HG02763 (cell line): Measurements from ENCODE around the gene SYT15.
"Not testable (repeated sequence)": the region's sequence is repeated elsewhere in the genome, so short reads cannot be mapped to it uniquely, and the experiment has no call there.

ENCODE experiments used
- ATAC-seq: cut with Tn5 transposase; IDR thresholded peaks from one replicate; pipeline ENCODE4 v1.9.1; 2021; ENCODE audit warnings: mild to moderate bottlenecking, moderate library complexity; ENCODE audit not compliant: unreplicated experiment

SYT15 gene

DNA sequence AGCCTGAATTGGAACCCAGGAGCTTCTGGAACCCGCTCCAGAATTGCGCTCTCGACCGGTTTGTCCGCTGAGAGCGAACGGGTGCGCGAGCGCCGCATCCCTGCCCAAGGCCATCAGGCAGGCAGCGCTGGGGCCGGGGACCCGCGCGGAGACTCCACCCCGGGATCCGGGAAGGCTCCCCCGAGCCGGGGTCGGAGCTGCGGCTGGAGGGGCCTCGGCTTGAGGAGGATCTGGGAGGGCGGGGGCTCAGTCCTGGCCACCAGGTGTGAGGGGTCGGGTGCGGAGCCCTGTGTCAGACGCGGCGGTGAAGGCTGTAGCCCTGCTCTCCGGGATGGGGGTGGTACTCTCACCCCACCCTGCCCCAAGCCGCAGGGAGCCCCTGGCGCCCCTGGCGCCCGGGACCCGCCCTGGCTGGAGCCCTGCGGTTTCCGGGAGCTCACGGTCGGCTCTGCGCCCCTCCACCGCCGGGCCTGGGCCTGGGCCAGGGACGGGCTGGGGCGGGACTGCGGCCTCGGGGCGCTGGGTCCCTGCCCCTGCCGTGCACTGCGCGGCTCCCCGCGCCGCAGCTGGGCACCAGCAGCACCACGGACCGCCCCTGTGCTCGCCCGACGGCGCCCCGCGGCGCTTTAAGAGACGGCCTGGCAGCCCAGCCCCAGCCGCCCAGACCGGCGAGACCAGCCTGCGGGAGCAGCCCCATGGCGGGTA is at the start of gene SYT15:
Gene SYT15 (plus strand): TSS at position 655 of the 705 bp plus-strand sequence. CDS start 41 bp downstream, at position 696.
- not testable (repeated sequence) for ATAC-seq

GRCh38 chr10:46529742-46530141 is 49.2 kb upstream of the SYT15 start:
- ATAC-seq, result not testable (repeated sequence)

DNA sequence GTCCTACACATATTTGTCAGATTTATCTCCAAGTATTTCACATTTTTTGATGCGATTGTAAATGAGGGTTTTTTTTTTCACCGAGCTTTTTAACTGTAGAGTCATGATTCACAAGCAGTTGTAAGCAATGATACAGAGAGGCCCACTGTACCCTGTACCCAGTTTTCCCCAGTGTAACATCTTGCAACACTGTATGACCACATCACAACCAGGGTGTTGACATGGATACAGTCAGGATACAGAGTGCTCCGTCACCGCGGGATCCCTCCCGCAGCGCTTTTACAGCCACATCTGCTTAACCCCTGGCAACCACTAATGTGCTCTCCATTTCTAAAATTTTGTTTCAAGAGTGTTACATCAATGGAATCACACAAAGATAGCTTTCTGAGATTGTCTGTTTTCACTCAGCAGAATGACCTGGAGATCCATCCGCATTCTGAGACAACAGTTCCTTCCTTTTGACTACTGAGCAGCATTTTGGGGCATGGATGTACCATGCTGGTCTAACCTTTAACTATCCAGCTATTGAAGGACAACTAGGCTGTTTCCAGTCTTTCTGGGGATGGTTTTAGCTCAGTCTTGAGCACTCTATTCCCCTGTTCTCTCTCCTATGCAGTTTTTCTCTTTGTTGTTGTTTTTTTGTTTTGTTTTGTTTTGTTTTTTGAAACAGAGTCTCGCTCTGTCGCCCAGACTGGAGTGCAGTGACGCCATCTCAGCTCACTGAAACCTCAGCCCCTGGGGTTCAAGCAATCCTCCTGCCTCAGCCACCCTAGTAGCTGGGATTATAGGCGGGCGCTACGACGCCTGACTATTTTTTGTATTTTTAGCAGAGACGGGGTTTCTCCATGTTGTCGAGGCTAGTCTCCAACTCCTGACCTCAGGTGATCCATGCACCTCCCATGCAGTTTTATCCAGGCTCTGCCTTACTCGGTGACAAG is 48.4 kb upstream of the SYT15 start:
- ATAC-seq, result no peak

- not testable (repeated sequence) for ATAC-seq
These were observed 46.7 kb upstream of the SYT15 start for GRCh38 chr10:46532256-46532655.

DNA sequence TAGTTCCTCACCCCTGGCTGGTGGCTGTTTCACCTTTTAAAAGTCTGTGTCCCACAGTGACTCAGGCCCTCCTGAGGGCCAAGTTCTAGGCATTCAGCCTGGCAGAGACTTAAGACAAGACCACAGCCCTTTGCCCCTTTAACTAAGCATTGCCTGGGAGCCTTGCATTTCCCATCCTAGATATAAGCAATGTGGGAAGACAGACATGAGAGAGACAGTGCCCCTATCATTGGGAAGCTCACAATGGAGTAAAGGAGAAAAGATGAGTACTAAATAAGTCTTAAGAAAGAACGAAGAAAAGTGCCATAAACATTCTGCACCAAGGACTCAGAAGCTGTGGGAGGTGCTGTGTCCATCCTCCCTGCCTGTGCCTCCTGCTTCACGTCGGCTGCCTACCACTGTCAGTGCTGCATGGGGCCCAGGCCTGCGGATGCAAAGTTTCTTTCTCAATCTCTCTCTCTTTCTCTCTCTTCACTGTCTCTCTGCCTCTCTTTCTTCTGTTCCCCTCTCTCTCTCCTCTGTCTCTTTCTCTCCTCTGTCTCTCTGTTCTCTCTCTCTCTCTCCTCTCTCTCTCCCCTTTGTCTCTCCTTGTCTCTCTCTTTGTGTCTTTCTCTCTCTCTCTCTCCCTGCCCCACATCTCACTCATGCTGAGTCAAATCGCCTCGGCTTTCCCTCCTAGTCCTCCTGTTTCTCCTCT is 44.0 kb upstream of the SYT15 start:
- no peak for ATAC-seq

DNA sequence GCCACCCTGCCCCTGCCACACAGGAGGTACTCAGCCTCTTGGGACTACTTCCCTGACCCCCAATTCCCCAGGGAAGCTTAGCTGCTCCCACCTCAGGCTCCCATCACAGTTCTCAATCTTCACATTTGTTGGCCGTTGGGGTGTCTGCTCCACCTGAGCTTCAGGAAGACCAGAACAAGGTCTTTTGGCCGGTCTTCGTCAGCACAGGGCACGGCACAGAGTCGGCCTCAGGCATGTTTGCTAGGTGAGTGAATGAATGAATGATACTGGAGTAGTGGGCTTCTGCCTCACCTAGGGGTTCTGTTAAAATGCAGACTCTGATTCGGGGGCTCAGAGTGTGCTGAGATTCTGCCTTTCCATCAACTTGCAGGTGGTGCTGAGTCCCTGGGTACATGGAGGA is 42.8 kb upstream of the SYT15 start:
- ATAC-seq, result no peak

- no peak for ATAC-seq
These were observed 42.1 kb upstream of the SYT15 start for GRCh38 chr10:46536781-46537180.

DNA sequence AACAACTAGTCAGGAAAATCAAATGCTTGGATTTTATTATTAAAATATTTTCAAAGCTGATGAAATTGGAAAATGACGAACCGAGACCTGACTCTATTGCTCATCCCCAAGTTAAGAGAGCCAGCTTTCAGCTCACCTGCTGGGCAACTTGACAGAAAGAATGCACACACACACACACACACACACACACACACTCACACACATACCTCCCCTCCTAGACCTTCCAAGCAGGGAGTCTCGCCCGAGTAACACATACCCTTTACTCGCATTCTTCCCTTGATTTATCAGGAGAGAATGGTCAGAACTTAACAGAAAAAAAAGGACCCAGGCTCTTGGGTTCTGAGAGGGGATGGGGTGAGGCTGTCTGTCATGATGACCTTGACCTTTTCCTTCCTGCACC is 41.6 kb upstream of the SYT15 start:
- no peak for ATAC-seq

DNA sequence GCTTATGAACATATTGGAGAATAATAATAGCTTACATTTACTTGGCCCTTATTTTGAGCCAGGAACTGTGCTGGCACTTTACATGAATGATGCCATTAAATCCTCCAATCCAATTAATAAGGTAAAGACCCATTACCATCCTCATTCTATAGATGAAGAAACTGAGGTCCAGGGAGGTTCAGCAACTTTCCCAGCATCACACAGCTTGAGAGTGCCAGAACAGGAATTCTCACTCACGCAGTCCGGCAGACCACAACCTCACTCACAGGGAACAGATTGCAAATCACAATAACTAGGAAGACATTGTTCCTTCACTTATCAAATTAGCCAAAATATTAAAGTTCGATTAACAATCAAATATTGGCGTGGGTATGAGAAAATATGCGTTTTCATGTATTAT is 40.8 kb upstream of the SYT15 start:
- no peak for ATAC-seq

GRCh38 chr10:46538717-46539426 is 40.1 kb upstream of the SYT15 start:
- no peak for ATAC-seq

GRCh38 chr10:46539596-46540411 is 39.1 kb upstream of the SYT15 start:
- ATAC-seq, result no peak

- ATAC-seq, result no peak
These were observed 38.4 kb upstream of the SYT15 start for GRCh38 chr10:46540412-46541016.

- no peak for ATAC-seq
These were observed 37.8 kb upstream of the SYT15 start for GRCh38 chr10:46541017-46541661.

DNA sequence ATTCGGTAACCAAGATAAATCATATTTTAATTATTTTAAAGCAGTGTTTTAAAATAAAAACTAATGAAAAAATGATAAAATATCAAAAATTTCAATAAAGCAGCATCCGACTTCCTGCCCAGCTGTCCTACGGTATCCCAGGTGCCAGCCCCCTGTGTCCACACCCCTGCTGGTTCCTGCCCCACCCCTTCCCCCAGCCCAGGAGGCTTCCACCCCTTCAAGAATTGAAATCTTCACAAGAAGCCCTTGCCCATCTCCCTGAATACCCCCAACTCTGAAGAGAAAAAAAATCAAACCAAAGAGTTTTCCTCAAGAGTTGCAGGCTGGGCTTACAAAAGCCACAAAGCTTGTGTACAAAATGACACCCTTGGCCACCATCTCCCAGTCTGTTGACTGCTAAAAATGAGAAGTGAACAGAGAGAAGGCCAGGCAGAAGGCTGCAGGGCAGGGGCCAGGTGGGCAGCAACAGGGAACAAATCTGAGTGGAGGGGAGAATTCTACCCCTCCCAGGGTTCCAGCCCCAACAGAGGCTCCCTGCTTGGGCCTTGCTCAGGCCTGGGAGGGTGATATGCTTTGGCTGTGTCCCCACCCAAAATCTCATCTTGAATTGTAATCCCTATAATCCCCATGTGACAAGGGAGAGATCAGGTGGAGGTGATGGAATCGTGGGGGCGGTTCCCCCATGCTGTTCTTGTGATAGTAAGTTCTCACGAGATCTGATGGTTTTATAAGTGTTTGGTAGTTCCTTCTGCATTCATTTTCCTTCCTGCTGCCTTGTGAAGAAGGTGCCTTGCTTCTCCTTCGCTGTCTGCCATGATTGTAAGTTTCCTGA is 37.0 kb upstream of the SYT15 start:
- no peak for ATAC-seq

GRCh38 chr10:46542567-46543465 is 36.1 kb upstream of the SYT15 start:
- ATAC-seq, result no peak

GRCh38 chr10:46543466-46544377 is 35.2 kb upstream of the SYT15 start:
- ATAC-seq, result no peak
